ENCODE data around the gene ACAA1. TPM values are rescaled to one million over a fixed set of nuclear protein-coding genes. Genes with fewer than 3 reads are reported as not detected.

ACAA1 gene
- total and polyA plus RNA-seq, 9 of the 15 experiments (the other 6 are each of a cell fraction or from before 2014, with no cell fraction given): 4.0 to 88.9 (median 57.2) TPM

GRCh38 chr3:38164643-38164951 lies 27.7 kb upstream of the ACAA1 start (continued):
- TF ChIP-seq GTF2A2 (tag; IDR thresholded peaks at IDR 0.05) (no peak), FOXA3 (CRISPR knock-in tag; conservative IDR thresholded peaks at IDR 0.05 in 1 of 2, IDR thresholded peaks at IDR 0.05 in 1 of 2) (0 out of 4 replicates have a peak, but pooled peaks of 1 of the 2 experiments have one; percentile 15), ZNF408 (CRISPR knock-in tag; IDR thresholded peaks at IDR 0.05; ENCODE audit: low read depth) (no peak), DLX4 (CRISPR knock-in tag; IDR thresholded peaks at IDR 0.05) (no peak), RAD21 (CRISPR knock-in tag; conservative IDR thresholded peaks at IDR 0.05 in 1 of 2, IDR thresholded peaks at IDR 0.05 in 1 of 2) (peak in 1 of 2 experiments; percentile 32; a peak in 2 of 4 replicates), CBX5 (IDR thresholded peaks at IDR 0.05; ENCODE audit: borderline replicate concordance, low read depth) (no peak), GTF2F1 (IDR thresholded peaks at IDR 0.05; ENCODE audit: low read depth, low read length) (no peak), CEBPG (CRISPR knock-in tag; IDR thresholded peaks at IDR 0.05) (no peak), CEBPG (tag; conservative IDR thresholded peaks at IDR 0.05 in 1 of 2, IDR thresholded peaks at IDR 0.05 in 1 of 2) (no peak), RFX7 (CRISPR knock-in tag; IDR thresholded peaks at IDR 0.05) (no peak), CEBPZ (IDR thresholded peaks at IDR 0.05; ENCODE audit: borderline replicate concordance, low read depth, low read length) (no peak), FIP1L1 (IDR thresholded peaks at IDR 0.05; ENCODE audit: low read depth, low read length, poor library complexity, severe bottlenecking) (no peak), ZNF507 (tag; conservative IDR thresholded peaks at IDR 0.05) (no peak), MEF2D (tag; conservative IDR thresholded peaks at IDR 0.05; ENCODE audit: low read depth) (peak; percentile 44; the same call in 1 of the 2 replicates), BRD9 (IDR thresholded peaks at IDR 0.05; ENCODE audit: low read depth, partially characterized antibody) (peak; percentile 57), RBM39 (optimal IDR thresholded peaks at IDR 0.05; ENCODE audit: low read depth, low read length) (no peak), ZBTB17 (CRISPR knock-in tag; IDR thresholded peaks at IDR 0.05) (no peak), PRMT5 (CRISPR knock-in tag; IDR thresholded peaks at IDR 0.05) (no peak), XRCC5 (IDR thresholded peaks at IDR 0.05; ENCODE audit: low read depth, low read length) (no peak)
- TF ChIP-seq, protein P1, sequence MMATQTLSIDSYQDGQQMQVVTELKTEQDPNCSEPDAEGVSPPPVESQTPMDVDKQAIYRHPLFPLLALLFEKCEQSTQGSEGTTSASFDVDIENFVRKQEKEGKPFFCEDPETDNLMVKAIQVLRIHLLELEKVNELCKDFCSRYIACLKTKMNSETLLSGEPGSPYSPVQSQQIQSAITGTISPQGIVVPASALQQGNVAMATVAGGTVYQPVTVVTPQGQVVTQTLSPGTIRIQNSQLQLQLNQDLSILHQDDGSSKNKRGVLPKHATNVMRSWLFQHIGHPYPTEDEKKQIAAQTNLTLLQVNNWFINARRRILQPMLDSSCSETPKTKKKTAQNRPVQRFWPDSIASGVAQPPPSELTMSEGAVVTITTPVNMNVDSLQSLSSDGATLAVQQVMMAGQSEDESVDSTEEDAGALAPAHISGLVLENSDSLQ (IDR thresholded peaks at IDR 0.05): no peak
- TF ChIP-seq, protein P2, sequence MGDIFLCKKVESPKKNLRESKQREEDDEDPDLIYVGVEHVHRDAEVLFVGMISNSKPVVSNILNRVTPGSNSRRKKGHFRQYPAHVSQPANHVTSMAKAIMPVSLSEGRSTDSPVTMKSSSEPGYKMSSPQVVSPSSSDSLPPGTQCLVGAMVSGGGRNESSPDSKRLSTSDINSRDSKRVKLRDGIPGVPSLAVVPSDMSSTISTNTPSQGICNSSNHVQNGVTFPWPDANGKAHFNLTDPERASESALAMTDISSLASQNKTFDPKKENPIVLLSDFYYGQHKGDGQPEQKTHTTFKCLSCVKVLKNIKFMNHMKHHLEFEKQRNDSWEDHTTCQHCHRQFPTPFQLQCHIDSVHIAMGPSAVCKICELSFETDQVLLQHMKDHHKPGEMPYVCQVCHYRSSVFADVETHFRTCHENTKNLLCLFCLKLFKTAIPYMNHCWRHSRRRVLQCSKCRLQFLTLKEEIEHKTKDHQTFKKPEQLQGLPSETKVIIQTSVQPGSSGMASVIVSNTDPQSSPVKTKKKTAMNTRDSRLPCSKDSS (IDR thresholded peaks at IDR 0.05; ENCODE audit: low read depth, partially characterized antibody): no peak
- TF ChIP-seq, protein P3, sequence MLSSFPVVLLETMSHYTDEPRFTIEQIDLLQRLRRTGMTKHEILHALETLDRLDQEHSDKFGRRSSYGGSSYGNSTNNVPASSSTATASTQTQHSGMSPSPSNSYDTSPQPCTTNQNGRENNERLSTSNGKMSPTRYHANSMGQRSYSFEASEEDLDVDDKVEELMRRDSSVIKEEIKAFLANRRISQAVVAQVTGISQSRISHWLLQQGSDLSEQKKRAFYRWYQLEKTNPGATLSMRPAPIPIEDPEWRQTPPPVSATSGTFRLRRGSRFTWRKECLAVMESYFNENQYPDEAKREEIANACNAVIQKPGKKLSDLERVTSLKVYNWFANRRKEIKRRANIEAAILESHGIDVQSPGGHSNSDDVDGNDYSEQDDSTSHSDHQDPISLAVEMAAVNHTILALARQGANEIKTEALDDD (IDR thresholded peaks at IDR 0.05): 0 out of 2 replicates have a peak, but pooled peaks have one; percentile 23

Data from K562 (cell line).